Common myeloid progenitor, CD34-positive (primary cell): ENCODE measurements around the gene FBXW2.

Experiments
- CTCF ChIA-PET: fragments of 350-600 bp; sonication (Branson Sonifier 250); formaldehyde crosslinking; loops from one replicate; lab custom pipeline; 2021; ENCODE audit warnings: antibody characterized with exemption; lab: Charles Lee
- POLR2A ChIA-PET: fragments of 350-600 bp; sonication (Branson Sonifier 250); formaldehyde crosslinking; loops from one replicate; lab custom pipeline; 2021; ENCODE audit warnings: antibody characterized with exemption; lab: Charles Lee
- DNase-seq, 3 donors: peaks; one replicate each; pipeline versions ENCODE4 v3.0.0 to v3.0.0-alpha.2; 2013
- H3K27ac ChIP-seq, 2 experiments: 1 replicate in 1 of 2; 2 replicates in 1 of 2; pipeline ENCODE4 v1.7.0; 2013; ENCODE audit warnings: inconsistent platforms in 2 of 2, low read length in 2 of 2, mild to moderate bottlenecking in 2 of 2, low read depth in 1 of 2, moderate library complexity in 1 of 2; ENCODE audit not compliant: severe bottlenecking in 2 of 2, insufficient read depth in 1 of 2, poor library complexity in 1 of 2
- H3K27me3 ChIP-seq, 5 experiments: replicated peaks in 2 of 5; 1 replicate in 3 of 5; 2 replicates in 2 of 5; pipeline versions ENCODE4 v1.6.1 to v1.7.0; 2013; ENCODE audit warnings: low read length in 4 of 5, mild to moderate bottlenecking in 2 of 5, moderate library complexity in 2 of 5, inconsistent platforms in 1 of 5; ENCODE audit not compliant: insufficient read depth in 5 of 5, control insufficient read depth in 4 of 5
- H3K36me3 ChIP-seq, 4 experiments: 1 replicate in 2 of 4; 2 replicates in 2 of 4; pipeline versions ENCODE4 v1.6.1 to v1.7.0; 2013; ENCODE audit warnings: low read length in 3 of 4, control low read depth in 1 of 4, mild to moderate bottlenecking in 1 of 4; ENCODE audit not compliant: control insufficient read depth in 4 of 4, insufficient read depth in 4 of 4
- H3K4me1 ChIP-seq, 4 experiments: 1 replicate in 3 of 4; 2 replicates in 1 of 4; pipeline versions ENCODE4 v1.6.1 to v1.7.1; 2013; ENCODE audit warnings: low read length in 3 of 4, mild to moderate bottlenecking in 3 of 4, control low read depth in 1 of 4, inconsistent platforms in 1 of 4, moderate library complexity in 1 of 4; ENCODE audit not compliant: control insufficient read depth in 4 of 4, insufficient read depth in 4 of 4; ENCODE audit errors: control extremely low read depth in 1 of 4
- H3K4me3 ChIP-seq, 7 experiments: 1 replicate in 4 of 7; 2 replicates in 3 of 7; pipeline versions ENCODE4 v1.5.1 to v1.7.0; 2013; ENCODE audit warnings: mild to moderate bottlenecking in 7 of 7, low read length in 6 of 7, moderate library complexity in 6 of 7, inconsistent platforms in 2 of 7, low read depth in 2 of 7, control low read depth in 1 of 7; ENCODE audit not compliant: insufficient read depth in 4 of 7, control insufficient read depth in 1 of 7; ENCODE audit errors: extremely low read depth in 1 of 7
- H3K9me3 ChIP-seq, 5 experiments: 1 replicate in 4 of 5; 2 replicates in 1 of 5; pipeline versions ENCODE4 v1.6.1 to v1.7.1; 2013; ENCODE audit warnings: low read length in 4 of 5, mild to moderate bottlenecking in 2 of 5, inconsistent platforms in 1 of 5, low read depth in 1 of 5, moderate library complexity in 1 of 5; ENCODE audit not compliant: control insufficient read depth in 4 of 5, insufficient read depth in 2 of 5; ENCODE audit errors: control extremely low read depth in 1 of 5
- WGBS: methylation state at CpG from one replicate; pipeline ENCODE4 v1.1.5; 2013; ENCODE audit not compliant: insufficient coverage; 5-methylcytosine and 5-hydroxymethylcytosine counted together

The FBXW2 gene

GRCh38 chr9:120761006-120761405 lies 32.2 kb downstream of the FBXW2 start:
- no CpG with 5 or more reads among the region's 2 CpGs for WGBS

GRCh38 chr9:120759755-120760400 lies 33.3 kb downstream of the FBXW2 start:
- WGBS = over 99% methylated on average over 9 of the region's 9 CpGs
- no peaks in the 10 kb centered on the region for H3K27me3 ChIP-seq
- no peaks in the 10 kb centered on the region for H3K9me3 ChIP-seq
- H3K36me3 ChIP-seq = peaks cover 3 to 37% (median 24%) of the 10 kb centered on the region in 4 experiments
- no peak for DNase-seq
- no peak overlapping the region for H3K4me3 ChIP-seq
- ChIA-PET CTCF (interaction anchor here (1.3 to 1.5 kb wide), 3 partner anchors 8 to 300 kb away, joined by 3 to 4 read pairs (median 3); no protein-coding TSS in a partner anchor), POLR2A (no interaction called here)
- H3K27ac ChIP-seq = no peak overlapping the region
- peaks cover 7 to 25% (median 20%) of the 10 kb centered on the region in 4 experiments for H3K4me1 ChIP-seq

More at GRCh38 chr9:120761006-120761405, 32.2 kb downstream of the FBXW2 start:
- no peak for DNase-seq
- CTCF ChIA-PET = interaction anchor here (1.1 to 1.3 kb wide), 3 partner anchors 12 to 299 kb away, joined by 3 to 5 read pairs (median 5); no protein-coding TSS in a partner anchor
- H3K4me3 ChIP-seq = no peak overlapping the region
- peaks cover 4 to 44% (median 28%) of the 10 kb centered on the region in 4 experiments for H3K36me3 ChIP-seq
- no peaks in the 10 kb centered on the region for H3K27me3 ChIP-seq
- POLR2A ChIA-PET = no interaction called here
- peaks cover 7 to 24% (median 19%) of the 10 kb centered on the region in 4 experiments for H3K4me1 ChIP-seq
- no peaks in the 10 kb centered on the region for H3K9me3 ChIP-seq
- H3K27ac ChIP-seq = no peak overlapping the region

DNA sequence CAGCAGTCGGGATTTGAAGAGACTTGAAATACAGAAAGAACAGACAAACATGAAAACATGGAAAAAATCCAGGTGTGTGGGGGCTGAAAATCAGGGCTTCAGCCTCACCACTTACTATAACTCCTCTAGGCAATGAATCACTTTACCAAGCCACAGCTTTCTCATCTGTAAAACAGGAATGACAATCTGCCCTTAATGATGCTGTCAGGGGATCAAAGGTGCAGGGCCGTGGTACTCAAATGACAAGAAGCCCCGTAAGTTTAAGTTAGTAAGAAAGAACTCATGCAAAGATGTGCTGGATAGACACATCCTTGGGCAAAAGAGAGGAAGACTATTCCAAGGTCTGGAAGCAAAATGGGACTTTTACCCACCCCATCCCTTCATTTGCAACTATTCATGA lies 34.7 kb downstream of the FBXW2 start:
- WGBS = 96% methylated on average over 2 of the region's 3 CpGs
- Histone ChIP-seq H3K9me3 (no peaks in the 10 kb centered on the region), H3K36me3 (peaks cover 3 to 26% (median 14%) of the 10 kb centered on the region in 4 experiments), H3K27me3 (no peaks in the 10 kb centered on the region), H3K4me3 (no peak overlapping the region), H3K4me1 (peaks cover 7 to 25% (median 20%) of the 10 kb centered on the region in 4 experiments), H3K27ac (no peak overlapping the region)
- POLR2A ChIA-PET = no interaction called here
- no peak for DNase-seq
- CTCF ChIA-PET = interaction anchor here (1.5 kb wide), 2 partner anchors 12 to 15 kb away, joined by 3 to 4 read pairs; no protein-coding TSS in a partner anchor

GRCh38 chr9:120757026-120757913 lies 35.9 kb downstream of the FBXW2 start:
- ChIA-PET POLR2A (no interaction called here), CTCF (interaction anchor here (0.7 to 4.6 kb wide), 13 partner anchors 8 to 643 kb away, joined by 3 to 26 read pairs (median 4); no protein-coding TSS in a partner anchor)
- peak in 2 of 3 donors; percentile 38 to 54 for DNase-seq
- no CpG with 5 or more reads among the region's 6 CpGs for WGBS
- Histone ChIP-seq H3K36me3 (peaks cover 1 to 15% (median 9%) of the 10 kb centered on the region in 4 experiments), H3K4me1 (peaks cover 7 to 29% (median 20%) of the 10 kb centered on the region in 4 experiments), H3K4me3 (peak overlapping the region in 1 of 7 experiments; percentile 3), H3K27me3 (no peaks in the 10 kb centered on the region), H3K9me3 (no peaks in the 10 kb centered on the region), H3K27ac (peak overlapping the region in 1 of 2 experiments; percentile 64)

DNA sequence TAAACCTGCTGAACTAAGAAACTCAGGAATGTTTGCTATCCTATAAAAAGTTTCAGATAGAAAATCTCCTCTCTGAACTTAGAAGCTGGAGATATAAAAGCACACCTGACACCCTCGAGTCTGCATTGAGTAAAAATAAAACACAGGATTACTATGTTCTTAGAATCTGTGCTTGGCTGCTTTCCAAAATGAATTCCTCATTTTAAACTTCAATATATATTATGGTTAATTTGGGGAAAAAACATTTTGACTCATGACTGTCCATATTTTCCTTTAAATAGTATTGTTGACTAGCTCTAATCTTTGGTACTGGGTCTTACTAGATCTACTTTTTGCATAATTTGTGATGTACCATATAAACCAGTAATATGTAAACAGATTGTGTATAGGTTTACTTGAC lies 36.7 kb downstream of the FBXW2 start:
- ChIA-PET POLR2A (interaction anchor here (0.6 kb wide), 1 partner anchor 291 kb away, joined by 3 read pairs; no protein-coding TSS in a partner anchor), CTCF (interaction anchor here (1.0 to 4.6 kb wide), 18 partner anchors 9 to 644 kb away, joined by 3 to 26 read pairs (median 5); no protein-coding TSS in a partner anchor)
- WGBS = no CpG with 5 or more reads among the region's 1 CpG
- peak overlapping the region in 1 of 2 experiments; percentile 64 for H3K27ac ChIP-seq
- H3K4me1 ChIP-seq = peaks cover 7 to 29% (median 20%) of the 10 kb centered on the region in 4 experiments
- H3K27me3 ChIP-seq = no peaks in the 10 kb centered on the region
- H3K4me3 ChIP-seq = no peak overlapping the region
- DNase-seq = no peak
- H3K36me3 ChIP-seq = peaks cover 0 to 10% (median 6%) of the 10 kb centered on the region in 4 experiments
- H3K9me3 ChIP-seq = no peaks in the 10 kb centered on the region

GRCh38 chr9:120755810-120756434 lies 37.3 kb downstream of the FBXW2 start:
- H3K27ac ChIP-seq = no peak overlapping the region
- POLR2A ChIA-PET = interaction anchor here (0.6 kb wide), 1 partner anchor 292 kb away, joined by 3 read pairs; no protein-coding TSS in a partner anchor
- no peaks in the 10 kb centered on the region for H3K9me3 ChIP-seq
- H3K27me3 ChIP-seq = no peaks in the 10 kb centered on the region
- peaks cover 7 to 29% (median 20%) of the 10 kb centered on the region in 4 experiments for H3K4me1 ChIP-seq
- H3K4me3 ChIP-seq = no peak overlapping the region
- CTCF ChIA-PET = interaction anchor here (0.8 to 4.6 kb wide), 25 partner anchors 9 to 644 kb away, joined by 3 to 26 read pairs (median 5); no protein-coding TSS in a partner anchor
- DNase-seq = peak; percentile 61 to 71 (median 64)
- 23% methylated on average over 4 of the region's 6 CpGs for WGBS
- H3K36me3 ChIP-seq = peaks cover 0 to 7% (median 2%) of the 10 kb centered on the region in 4 experiments
